HG02798 (cell line): Measurements from ENCODE around the gene DTYMK.
"Not testable (repeated sequence)": the region's sequence is repeated elsewhere in the genome, so short reads cannot be mapped to it uniquely, and the experiment has no call there.

Experiments
- ATAC-seq: cut with Tn5 transposase; IDR thresholded peaks from one replicate; pipeline ENCODE4 v1.9.1; 2021; ENCODE audit warnings: mild to moderate bottlenecking; ENCODE audit not compliant: unreplicated experiment, poor library complexity

Gene DTYMK

DNA sequence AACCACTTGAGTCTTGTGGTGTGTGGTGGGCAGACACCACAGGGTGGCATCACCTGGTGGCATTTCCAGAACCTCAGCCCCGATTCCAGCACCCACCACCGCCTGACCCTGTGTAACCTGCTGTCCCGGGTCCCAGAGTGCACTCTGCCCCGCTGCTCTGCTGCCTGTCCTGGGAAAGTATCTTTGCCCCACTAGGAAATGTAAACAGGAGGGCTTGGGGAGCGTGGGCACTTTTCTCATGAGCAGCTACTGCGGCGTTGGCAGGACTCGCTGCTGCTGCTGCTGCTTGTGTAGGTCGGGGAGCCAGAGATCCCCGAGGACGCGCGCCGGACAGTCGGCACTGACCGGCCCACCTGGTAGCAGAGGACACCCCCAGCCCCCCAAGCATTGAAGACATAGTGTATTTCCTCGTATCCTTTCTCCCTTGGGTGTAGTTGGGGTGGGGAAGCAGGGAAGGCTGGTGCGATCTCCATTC lies 13.4 kb downstream of the DTYMK start:
- no peak for ATAC-seq

DNA sequence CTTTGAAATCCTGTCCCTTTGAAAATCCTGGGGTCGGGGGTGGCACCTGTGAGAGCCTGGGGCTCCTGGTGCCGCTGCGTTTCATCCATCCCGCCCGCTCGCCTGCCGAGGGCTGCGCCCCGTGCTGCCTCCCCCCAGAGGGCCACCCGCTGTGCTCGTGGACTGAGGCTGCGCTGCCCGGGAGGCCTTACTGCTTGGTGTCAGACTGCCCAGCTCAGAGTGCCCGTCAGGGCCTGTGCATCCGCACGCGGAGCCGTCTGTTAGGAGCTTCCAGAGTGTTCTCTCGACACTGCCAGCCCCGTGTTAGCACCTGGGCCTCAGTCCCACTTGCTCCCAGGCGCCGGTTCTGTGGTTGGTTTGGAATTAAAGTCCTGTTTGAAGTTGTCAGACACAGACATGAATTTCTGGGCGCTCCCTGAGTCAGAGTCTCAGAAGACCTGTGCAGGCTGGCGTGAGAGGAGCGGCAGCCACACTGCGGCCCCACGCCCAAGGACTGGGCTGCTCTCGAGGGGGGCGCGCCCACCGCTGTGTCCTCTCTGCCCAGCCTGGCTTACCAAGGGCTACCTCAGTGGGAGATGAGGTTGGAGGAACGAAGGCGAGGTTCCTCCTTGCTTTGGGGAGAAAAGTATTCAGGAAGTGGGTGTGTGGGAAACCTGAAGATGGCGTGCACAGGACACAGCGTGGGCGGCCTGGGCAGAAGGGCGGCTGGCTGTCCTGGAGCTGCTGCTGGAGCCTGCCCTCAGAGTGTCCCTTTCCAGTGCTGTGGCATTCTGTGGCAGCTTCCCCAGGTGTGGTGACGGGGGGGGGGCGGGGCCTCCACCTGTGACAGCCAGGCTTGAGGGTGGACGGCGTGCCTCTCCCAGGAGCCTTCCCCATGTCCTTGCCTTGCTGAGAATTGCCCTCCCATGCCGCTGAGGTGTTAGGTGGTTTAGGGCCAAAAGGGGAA lies 14.1 kb downstream of the DTYMK start:
- no peak for ATAC-seq

GRCh38 chr2:241671457-241672240 lies 15.0 kb downstream of the DTYMK start:
- no peak for ATAC-seq

DNA sequence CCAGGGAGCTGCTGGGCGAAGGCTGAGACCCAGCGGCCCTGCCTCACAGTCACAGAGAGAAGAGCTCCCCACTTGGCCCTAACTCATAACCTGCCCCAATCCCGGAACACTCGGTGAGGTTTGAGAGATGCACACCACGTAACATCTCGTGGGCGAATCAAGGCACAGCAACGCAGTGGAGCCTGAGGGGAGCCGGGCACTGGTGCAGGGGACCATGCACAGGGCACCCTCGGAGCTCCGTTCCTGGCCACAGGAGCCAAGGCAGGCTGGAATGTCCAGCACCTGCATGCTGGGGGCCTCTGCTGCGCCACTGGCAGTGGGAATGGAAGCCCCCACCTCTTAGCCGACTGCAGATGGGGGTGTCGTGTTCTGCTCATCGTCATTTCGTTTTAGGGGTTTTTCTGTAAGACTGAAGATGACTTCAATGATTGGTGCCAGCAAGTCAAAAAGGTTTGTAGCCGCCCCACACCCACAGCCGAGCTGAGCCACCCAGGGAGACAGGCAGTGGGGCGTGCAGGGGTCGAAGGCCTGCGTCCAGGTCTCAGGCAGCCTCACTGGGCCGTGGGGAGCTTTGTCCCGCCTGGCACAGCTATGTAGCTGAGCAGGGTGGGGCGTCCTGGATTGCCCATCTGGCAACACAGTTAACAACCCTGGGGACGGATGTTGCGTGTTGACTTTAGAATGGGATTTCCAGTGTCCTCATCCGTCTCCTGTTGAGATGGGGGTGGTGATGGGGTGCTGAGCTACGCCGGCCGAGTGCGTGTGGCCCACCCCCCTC lies 16.1 kb downstream of the DTYMK start:
- ATAC-seq = no peak

GRCh38 chr2:241668839-241669238 lies 17.8 kb downstream of the DTYMK start:
- ATAC-seq = no peak

- no peak for ATAC-seq
These were observed 18.3 kb downstream of the DTYMK start for GRCh38 chr2:241668354-241668753.

GRCh38 chr2:241666627-241667400 lies 19.8 kb downstream of the DTYMK start:
- ATAC-seq = no peak

DNA sequence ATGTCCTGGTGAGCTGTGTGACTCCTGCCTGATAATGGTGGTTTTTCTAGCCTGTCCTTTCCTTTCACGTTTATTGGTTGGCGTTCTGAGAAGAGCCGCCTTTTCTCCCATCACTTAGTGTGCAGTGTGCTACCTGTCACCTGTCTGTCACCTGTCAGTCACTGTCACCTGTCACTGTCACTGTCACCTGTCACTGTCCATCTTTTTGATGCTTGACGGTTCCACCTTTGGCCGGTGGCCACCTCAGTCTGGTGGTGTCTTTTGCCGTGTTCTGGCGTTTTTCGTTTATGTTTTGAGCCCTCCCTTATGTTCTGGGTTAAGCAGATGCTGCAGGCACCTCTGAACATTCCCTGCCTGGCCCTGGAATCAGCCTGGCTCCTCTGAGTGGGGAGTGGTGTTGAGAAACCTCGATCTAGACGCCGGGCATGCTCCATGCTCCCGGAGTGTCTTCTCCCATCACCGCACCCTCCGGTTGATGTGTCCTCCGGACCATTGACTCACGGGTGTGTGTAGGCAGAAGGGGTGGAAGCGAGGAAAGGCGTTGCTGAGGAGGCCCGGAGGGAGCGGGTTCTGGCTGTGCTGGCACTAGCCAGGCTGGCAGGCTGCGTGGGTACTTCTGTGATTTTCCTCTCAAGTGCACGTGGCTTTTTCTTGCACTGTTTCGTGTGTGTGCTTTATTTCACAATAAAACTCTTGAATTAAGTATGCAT lies 20.7 kb downstream of the DTYMK start:
- ATAC-seq = no peak

DNA sequence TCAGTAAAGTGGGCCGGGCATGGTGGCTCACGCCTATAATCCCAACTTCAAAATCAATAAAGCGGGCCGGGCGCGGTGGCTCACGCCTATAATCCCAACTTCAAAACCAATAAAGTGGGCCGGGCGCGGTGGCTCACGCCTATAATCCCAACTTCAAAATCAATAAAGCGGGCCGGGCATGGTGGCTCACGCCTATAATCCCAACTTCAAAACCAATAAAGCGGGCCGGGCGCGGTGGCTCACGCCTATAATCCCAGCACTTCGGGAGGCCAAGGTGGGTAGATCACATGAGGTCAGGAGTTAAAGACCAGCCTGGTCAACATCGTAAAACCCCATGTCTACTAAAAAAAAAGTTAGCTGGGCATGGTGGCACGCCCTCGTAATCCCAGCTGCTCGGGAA lies 23.9 kb downstream of the DTYMK start:
- ATAC-seq = not testable (repeated sequence)

DNA sequence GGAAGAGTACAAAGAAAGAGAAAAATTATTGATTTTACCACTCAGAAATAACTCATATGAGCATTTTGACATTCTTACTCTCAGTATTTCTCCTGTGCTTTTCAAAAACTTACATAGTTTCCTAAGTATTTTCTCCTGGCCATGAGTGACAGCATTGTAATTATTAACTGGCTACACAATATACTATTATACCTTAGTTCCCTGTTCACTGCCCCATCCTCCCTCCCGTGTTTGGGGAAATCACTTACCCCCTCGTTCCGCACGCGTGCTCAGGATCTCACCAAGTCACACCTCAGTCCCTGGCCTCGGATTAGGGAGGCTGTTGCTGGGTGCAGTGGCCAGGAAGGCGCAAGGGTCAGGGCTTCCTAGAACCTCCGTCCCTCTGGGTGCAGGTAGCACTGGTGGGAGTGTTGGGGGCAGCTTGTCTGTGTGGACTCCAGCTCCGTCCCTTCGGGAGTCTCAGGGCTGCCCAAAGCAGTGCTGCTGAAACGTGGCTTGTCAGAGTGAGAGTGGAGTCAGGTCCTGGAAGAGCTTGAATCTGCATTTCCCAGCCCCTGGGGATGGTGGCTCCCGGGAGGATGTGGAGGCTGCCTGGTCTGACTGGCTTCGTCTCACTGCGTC lies 25.9 kb downstream of the DTYMK start:
- no peak for ATAC-seq

GRCh38 chr2:241659150-241659739 lies 27.4 kb downstream of the DTYMK start:
- no peak for ATAC-seq

- ATAC-seq = no peak
These were observed 28.3 kb downstream of the DTYMK start for GRCh38 chr2:241658296-241658695.

DNA sequence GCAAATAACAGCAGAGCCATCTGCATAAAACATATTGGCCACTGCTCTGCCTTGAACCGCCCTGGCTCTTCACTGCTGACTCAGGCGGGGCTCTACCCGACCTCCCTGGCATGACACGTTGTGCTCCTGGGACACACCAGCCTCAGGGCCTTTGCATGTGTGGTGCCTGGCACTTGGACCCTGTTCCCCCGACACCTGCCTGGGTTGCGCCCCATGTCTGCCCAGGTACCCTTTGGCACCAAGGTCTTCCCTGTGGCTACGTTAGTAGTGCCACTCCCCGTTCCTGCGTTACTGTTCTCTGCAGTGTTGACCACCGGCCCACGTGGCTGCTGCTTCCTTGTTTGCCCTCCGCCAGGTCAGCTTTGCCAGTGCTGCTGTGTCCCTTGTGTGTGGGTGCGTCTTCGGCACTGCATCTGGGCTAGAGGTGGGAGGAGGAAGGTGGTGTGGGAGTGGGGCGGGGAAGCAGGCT lies 28.8 kb downstream of the DTYMK start:
- ATAC-seq = no peak

DNA sequence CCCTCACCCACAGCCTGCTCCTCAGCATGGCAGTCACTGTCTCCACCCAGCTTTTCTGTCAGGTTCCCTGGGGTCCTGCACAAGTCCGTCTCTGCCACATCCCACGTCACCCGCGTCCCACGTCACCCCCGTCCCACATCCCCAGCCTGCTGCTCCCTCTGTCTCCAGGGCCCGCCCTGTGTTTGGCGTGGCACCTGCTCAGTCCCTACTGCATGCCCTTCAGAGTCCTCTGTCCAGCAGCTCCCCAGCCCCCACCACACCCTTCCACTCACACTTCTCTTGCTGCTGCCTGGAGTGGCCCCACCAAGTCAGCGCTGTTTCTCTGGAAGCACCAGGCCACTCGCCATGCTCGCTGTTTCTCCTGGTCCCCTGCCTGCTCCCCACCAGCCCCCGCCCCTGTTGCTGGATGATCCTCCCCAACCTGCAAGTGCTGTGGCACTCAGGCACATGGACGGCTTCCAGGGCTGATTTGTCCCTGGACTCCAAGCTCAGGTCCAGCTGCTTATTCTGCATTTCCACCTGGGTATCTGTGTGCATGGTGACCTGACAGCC lies 30.3 kb downstream of the DTYMK start:
- no peak for ATAC-seq

DNA sequence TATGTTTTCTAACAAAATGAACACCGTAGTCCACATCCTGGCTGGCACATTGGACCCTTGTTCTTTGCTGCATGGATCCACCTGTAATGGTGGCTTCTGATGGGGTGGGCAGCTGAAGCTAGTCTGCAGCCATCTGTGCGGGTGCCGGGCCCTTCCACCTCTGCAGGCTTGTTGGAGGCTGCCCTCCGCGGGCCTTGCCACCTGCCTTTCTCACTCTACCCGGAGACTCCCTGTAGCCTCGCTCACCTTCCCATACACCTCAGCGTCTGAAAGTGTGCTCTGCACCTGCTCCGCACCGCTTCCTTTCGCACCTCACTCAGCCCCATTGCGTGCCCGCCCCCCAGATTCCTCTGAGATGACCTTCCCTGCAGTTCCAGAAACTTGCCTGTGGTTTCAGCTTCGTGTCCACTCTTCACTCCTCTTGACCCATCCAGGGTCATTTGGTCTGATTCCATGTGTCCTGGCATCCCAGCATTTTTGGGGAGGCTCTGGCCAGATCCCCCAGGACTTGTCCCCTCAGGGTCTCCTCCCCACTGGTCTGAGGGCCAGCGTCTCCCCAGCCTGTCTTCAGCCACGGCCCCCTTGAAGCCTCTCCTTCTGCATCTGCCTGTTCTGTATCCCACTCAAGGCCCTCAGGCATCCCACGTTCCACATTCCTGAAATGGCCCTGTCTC lies 31.0 kb downstream of the DTYMK start:
- ATAC-seq = no peak

DNA sequence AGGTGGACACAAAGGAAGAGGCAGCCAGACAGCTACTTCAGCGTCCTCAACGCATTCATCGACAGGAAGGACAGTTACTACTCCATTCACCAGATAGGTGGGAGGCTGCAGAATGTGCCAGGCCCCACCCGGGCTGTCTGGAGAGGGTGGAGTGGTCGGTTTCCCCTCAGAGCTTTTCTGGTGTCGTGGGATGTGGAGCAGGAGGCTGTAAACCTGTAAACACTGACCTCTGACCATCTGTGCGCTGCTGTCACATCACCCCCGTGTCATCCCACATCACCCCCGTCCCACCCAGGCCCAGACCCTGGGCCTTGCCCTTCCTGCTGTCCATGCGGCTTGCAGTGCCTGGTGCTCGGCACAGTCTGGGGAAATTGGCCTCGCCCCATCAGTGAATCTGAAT lies 32.1 kb downstream of the DTYMK start:
- no peak for ATAC-seq

DNA sequence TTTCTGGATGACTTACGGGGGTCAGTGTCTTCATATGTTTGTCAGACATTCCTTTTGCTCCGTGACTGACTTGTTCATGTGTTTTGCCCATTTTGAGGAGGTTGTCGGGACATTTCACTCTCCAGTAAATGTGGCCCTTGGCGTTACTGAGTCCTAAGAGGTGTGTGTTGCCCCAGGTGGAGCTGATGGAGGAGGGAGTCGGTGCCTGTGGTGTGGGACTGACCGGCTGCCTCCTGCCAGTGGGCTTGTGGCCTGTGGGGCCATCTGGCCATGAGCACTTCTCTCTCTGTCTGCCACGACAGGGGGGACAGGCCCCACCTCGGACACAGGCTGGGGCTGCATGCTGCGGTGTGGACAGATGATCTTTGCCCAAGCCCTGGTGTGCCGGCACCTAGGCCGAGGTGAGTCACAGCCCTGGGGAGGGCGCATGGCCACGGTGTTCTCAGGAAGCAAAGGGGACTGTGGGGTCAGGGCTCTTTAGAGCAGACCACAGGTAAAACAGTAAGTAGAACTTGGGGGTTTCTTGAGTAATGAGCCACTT lies 33.3 kb downstream of the DTYMK start:
- no peak for ATAC-seq
